HepG2 (cell line): ENCODE measurements around the gene GP2. TPM values are rescaled to one million over a fixed set of nuclear protein-coding genes. Genes with fewer than 3 reads are reported as not detected.
A peak's percentile ranks its signal among the peaks of the same experiment; 100 is the strongest.

Source experiments
- AHR ChIP-seq: IDR thresholded peaks from 2 replicates; pipeline ENCODE4 v1.6.1; 2018; ENCODE audit warnings: missing genetic modification reagents, missing compliant biosample characterization
- DNMT1 ChIP-seq: sonication (generic); formaldehyde crosslinking; IDR thresholded peaks from 2 replicates; pipeline ENCODE4 v1.5.1; 2020; ENCODE audit warnings: mild to moderate bottlenecking, missing genetic modification reagents
- E2F5 ChIP-seq: sonication (generic); formaldehyde crosslinking; conservative IDR thresholded peaks from 2 replicates; pipeline ENCODE4 v1.4.0; 2020; ENCODE audit warnings: missing genetic modification reagents
- HINFP ChIP-seq: sonication (generic); formaldehyde crosslinking; IDR thresholded peaks from 2 replicates; pipeline ENCODE4 v1.4.0; 2020; ENCODE audit warnings: low read depth, mild to moderate bottlenecking, missing genetic modification reagents
- HMGXB4 ChIP-seq, 2 experiments: sonication (generic) in 1 of 2; formaldehyde crosslinking in 1 of 2; IDR thresholded peaks; 2 replicates each; pipeline versions ENCODE4 v1.4.0 to v1.6.1; 2018 to 2020; ENCODE audit warnings: missing genetic modification reagents in 2 of 2, borderline replicate concordance in 1 of 2, low read depth in 1 of 2, mild to moderate bottlenecking in 1 of 2, missing biosample characterization in 1 of 2
- HNF1B ChIP-seq: sonication (generic); formaldehyde crosslinking; IDR thresholded peaks from 2 replicates; pipeline ENCODE4 v1.5.1; 2020; ENCODE audit warnings: mild to moderate bottlenecking, moderate library complexity, missing genetic modification reagents
- KLF9 ChIP-seq: IDR thresholded peaks from 2 replicates; pipeline ENCODE4 v1.6.1; 2016; ENCODE audit warnings: low read depth
- NONO ChIP-seq, 2 experiments: fragments of 450-650 bp in 1 of 2; sonication (generic) in 1 of 2; formaldehyde crosslinking in 1 of 2; IDR thresholded peaks in 1 of 2; conservative IDR thresholded peaks in 1 of 2; 2 replicates each; pipeline versions ENCODE4 v1.6.1 to v1.8.0; 2017 to 2022; ENCODE audit warnings: mild to moderate bottlenecking in 1 of 2, missing genetic modification reagents in 1 of 2, moderate library complexity in 1 of 2
- PITX1 ChIP-seq: sonication (generic); formaldehyde crosslinking; IDR thresholded peaks from 2 replicates; pipeline ENCODE4 v1.5.1; 2020; ENCODE audit warnings: mild to moderate bottlenecking, missing genetic modification reagents
- RAD21 ChIP-seq: fragments of 450-650 bp; formaldehyde crosslinking; IDR thresholded peaks from 2 replicates; pipeline ENCODE4 v1.5.0; 2020; ENCODE audit warnings: mild to moderate bottlenecking
- SOX5 ChIP-seq: IDR thresholded peaks from 2 replicates; pipeline ENCODE4 v1.6.1; 2016; ENCODE audit warnings: borderline replicate concordance
- SP4 ChIP-seq: sonication (generic); formaldehyde crosslinking; IDR thresholded peaks from 2 replicates; pipeline ENCODE4 v1.8.1; 2023; ENCODE audit warnings: mild to moderate bottlenecking, missing genetic modification reagents
- SPEN ChIP-seq: sonication (generic); formaldehyde crosslinking; IDR thresholded peaks from 2 replicates; pipeline ENCODE4 v1.5.1; 2020; ENCODE audit warnings: low read depth, mild to moderate bottlenecking, missing genetic modification reagents
- THAP11 ChIP-seq: IDR thresholded peaks from 2 replicates; pipeline ENCODE4 v1.6.1; 2016; ENCODE audit warnings: missing biosample characterization, missing genetic modification reagents
- THRA ChIP-seq: sonication (generic); formaldehyde crosslinking; IDR thresholded peaks from 2 replicates; pipeline ENCODE4 v1.4.0; 2020; ENCODE audit warnings: missing genetic modification reagents, borderline replicate concordance
- ZNF24 ChIP-seq: fragments of 450-650 bp; IDR thresholded peaks from 2 replicates; pipeline ENCODE4 v1.6.1; 2017; ENCODE audit warnings: antibody characterized with exemption, mild to moderate bottlenecking
- ZNF335 ChIP-seq: sonication (generic); formaldehyde crosslinking; IDR thresholded peaks from 2 replicates; pipeline ENCODE4 v1.4.0; 2020; ENCODE audit warnings: missing genetic modification reagents
- ZNF501 ChIP-seq: sonication (generic); formaldehyde crosslinking; IDR thresholded peaks from 2 replicates; pipeline ENCODE4 v1.5.1; 2020; ENCODE audit warnings: mild to moderate bottlenecking, moderate library complexity, missing genetic modification reagents
- ZNF644 ChIP-seq: IDR thresholded peaks from 2 replicates; pipeline ENCODE4 v1.6.1; 2016; ENCODE audit warnings: low read depth
- ZNF709 ChIP-seq: sonication (generic); formaldehyde crosslinking; IDR thresholded peaks from 2 replicates; pipeline ENCODE4 v1.5.0; 2020; ENCODE audit warnings: mild to moderate bottlenecking, missing genetic modification reagents
- ZNF788 ChIP-seq: sonication (generic); formaldehyde crosslinking; IDR thresholded peaks from 2 replicates; pipeline ENCODE4 v1.5.0; 2020; ENCODE audit warnings: mild to moderate bottlenecking, missing genetic modification reagents, borderline replicate concordance
- polyA plus RNA-seq, 8 experiments: library from polyadenylated mRNA; depleted of rRNA in 3 of 8; stranded (reverse) in 7 of 8; unstranded in 1 of 8; fragments of >200 nt; fragmentation: Illumina TruSeq in 4 of 8; extraction: Trizol in 4 of 8; gene quantifications; 2 replicates each; pipeline versions ENCODE4 v1.2.1 to v1.2.3, GENCODE V29; 2011 to 2016; ENCODE audit warnings: low read depth in 4 of 8, missing spikeins in 1 of 8, mixed read lengths in 1 of 8; ENCODE audit not compliant: insufficient read depth in 1 of 8
- total RNA-seq, 5 experiments: library from RNA; depleted of rRNA; stranded (reverse); fragments of >200 nt; fragmentation: Illumina TruSeq; extraction: Trizol; gene quantifications; 2 replicates each; pipeline ENCODE4 v1.2.3, GENCODE V29; 2016; ENCODE audit warnings: low read depth in 1 of 5

The GP2 gene
- total and polyA plus RNA-seq, 2 of the 13 experiments (the other 11 are each of a cell fraction or from before 2014, with no cell fraction given): 0.15 to 0.69 TPM

GRCh38 chr16:20300312-20301097, 26.8 kb downstream of the GP2 start (continued):
- TF ChIP-seq THRA (CRISPR knock-in tag) (peak; percentile 50; the same call in 1 of the 2 replicates), ZNF709 (0 out of 2 replicates have a peak, but pooled peaks have one; percentile 48), ZNF24 (no peak), THAP11 (CRISPR knock-in tag) (0 out of 2 replicates have a peak, but pooled peaks have one; percentile 27), SP4 (CRISPR knock-in tag) (peak; percentile 57; the same call in 1 of the 2 replicates), E2F5 (CRISPR knock-in tag) (peak; percentile 19; the same call in 1 of the 2 replicates), DNMT1 (0 out of 2 replicates have a peak, but pooled peaks have one; percentile 51), HMGXB4 (CRISPR knock-in tag; IDR thresholded peaks at IDR 0.05; ENCODE audit: borderline replicate concordance in 1 of 2, low read depth in 1 of 2) (peak in 1 of 2 experiments; percentile 57; a peak in 1 of 4 replicates), RAD21 (peak; percentile 94), NONO (IDR thresholded peaks at IDR 0.05) (no peak), NONO (CRISPR knock-in tag; conservative IDR thresholded peaks at IDR 0.05) (0 out of 2 replicates have a peak, but pooled peaks have one; percentile 29), ZNF501 (CRISPR knock-in tag) (peak; percentile 61; the same call in 1 of the 2 replicates), ZNF335 (CRISPR knock-in tag) (0 out of 2 replicates have a peak, but pooled peaks have one; percentile 37), KLF9 (CRISPR knock-in tag) (no peak), AHR (0 out of 2 replicates have a peak, but pooled peaks have one; percentile 74), PITX1 (CRISPR knock-in tag) (peak; percentile 63; the same call in 1 of the 2 replicates), HNF1B (peak; percentile 79; the same call in 1 of the 2 replicates), ZNF644 (peak; percentile 56; the same call in 1 of the 2 replicates), SPEN (CRISPR knock-in tag) (peak; percentile 42; the same call in 1 of the 2 replicates), HINFP (CRISPR knock-in tag) (peak; percentile 91), SOX5 (CRISPR knock-in tag) (no peak), ZNF788 (peak; percentile 68; the same call in 1 of the 2 replicates)
